HepG2 (cell line): ENCODE results near the gene PPP1R9B. TPM values are rescaled to one million over a fixed set of nuclear protein-coding genes. Genes with fewer than 3 reads are reported as not detected.

Experiments used
- ARNT ChIP-seq: fragments of 450-650 bp; IDR thresholded peaks from 2 replicates; pipeline ENCODE4 v1.6.1; 2017
- CCDC6 ChIP-seq: sonication (generic); formaldehyde crosslinking; IDR thresholded peaks from 2 replicates; pipeline ENCODE4 v1.8.1; 2022; ENCODE audit warnings: mild to moderate bottlenecking, missing genetic modification reagents, moderate library complexity
- CREB3 ChIP-seq: sonication (generic); formaldehyde crosslinking; IDR thresholded peaks from 2 replicates; pipeline ENCODE4 v1.5.0; 2020; ENCODE audit warnings: missing genetic modification reagents
- DMAP1 ChIP-seq: IDR thresholded peaks from 2 replicates; pipeline ENCODE4 v1.6.1; 2016
- ELF3 ChIP-seq: IDR thresholded peaks from 2 replicates; pipeline ENCODE4 v1.6.1; 2016; ENCODE audit warnings: missing genetic modification reagents, missing compliant biosample characterization
- HDAC1 ChIP-seq: sonication (generic); formaldehyde crosslinking; IDR thresholded peaks from 2 replicates; pipeline ENCODE4 v1.5.1; 2020; ENCODE audit warnings: mild to moderate bottlenecking, missing genetic modification reagents
- HMGXB4 ChIP-seq, 2 experiments: sonication (generic) in 1 of 2; formaldehyde crosslinking in 1 of 2; IDR thresholded peaks; 2 replicates each; pipeline versions ENCODE4 v1.4.0 to v1.6.1; 2018 to 2020; ENCODE audit warnings: missing genetic modification reagents in 2 of 2, borderline replicate concordance in 1 of 2, low read depth in 1 of 2, mild to moderate bottlenecking in 1 of 2, missing biosample characterization in 1 of 2
- MTERF4 ChIP-seq: sonication (generic); formaldehyde crosslinking; IDR thresholded peaks from 2 replicates; pipeline ENCODE4 v1.8.0; 2023; ENCODE audit warnings: mild to moderate bottlenecking, missing genetic modification reagents
- TFE3 ChIP-seq: IDR thresholded peaks from 2 replicates; pipeline ENCODE4 v1.6.1; 2016
- ZBTB10 ChIP-seq: sonication (generic); formaldehyde crosslinking; IDR thresholded peaks from 2 replicates; pipeline ENCODE4 v1.4.0; 2020; ENCODE audit warnings: missing genetic modification reagents, borderline replicate concordance
- ZMYM2 ChIP-seq: sonication (generic); formaldehyde crosslinking; IDR thresholded peaks from 2 replicates; pipeline ENCODE4 v1.8.0; 2022; ENCODE audit warnings: mild to moderate bottlenecking, missing genetic modification reagents
- ZNF121 ChIP-seq: sonication (generic); formaldehyde crosslinking; IDR thresholded peaks from 2 replicates; pipeline ENCODE4 v1.5.0; 2020; ENCODE audit warnings: mild to moderate bottlenecking, missing genetic modification reagents
- ZNF232 ChIP-seq: sonication (generic); formaldehyde crosslinking; IDR thresholded peaks from 2 replicates; pipeline ENCODE4 v1.4.0; 2020; ENCODE audit warnings: missing genetic modification reagents, borderline replicate concordance
- ZNF264 ChIP-seq: sonication (generic); formaldehyde crosslinking; IDR thresholded peaks from 2 replicates; pipeline ENCODE4 v1.4.0; 2020; ENCODE audit warnings: missing genetic modification reagents
- ZNF432 ChIP-seq: sonication (generic); formaldehyde crosslinking; IDR thresholded peaks from 2 replicates; pipeline ENCODE4 v1.5.0; 2020; ENCODE audit warnings: missing genetic modification reagents, mild to moderate bottlenecking, borderline replicate concordance
- ZNF547 ChIP-seq: sonication (generic); formaldehyde crosslinking; IDR thresholded peaks from 2 replicates; pipeline ENCODE4 v1.5.1; 2020; ENCODE audit warnings: mild to moderate bottlenecking, missing genetic modification reagents
- ZNF552 ChIP-seq: sonication (generic); formaldehyde crosslinking; IDR thresholded peaks from 2 replicates; pipeline ENCODE4 v1.9.0; 2022; ENCODE audit warnings: missing genetic modification reagents, mild to moderate bottlenecking, borderline replicate concordance
- ZNF7 ChIP-seq: IDR thresholded peaks from 2 replicates; pipeline ENCODE4 v1.6.1; 2016; ENCODE audit warnings: missing biosample characterization, missing genetic modification reagents
- ZNF713 ChIP-seq: sonication (generic); formaldehyde crosslinking; IDR thresholded peaks from 2 replicates; pipeline ENCODE4 v1.4.0; 2020; ENCODE audit warnings: mild to moderate bottlenecking, missing genetic modification reagents
- ZNF75D ChIP-seq: sonication (generic); formaldehyde crosslinking; IDR thresholded peaks from 2 replicates; pipeline ENCODE4 v1.8.1; 2023; ENCODE audit warnings: missing genetic modification reagents, mild to moderate bottlenecking, borderline replicate concordance
- ZNF781 ChIP-seq: sonication (generic); formaldehyde crosslinking; IDR thresholded peaks from 2 replicates; pipeline ENCODE4 v1.5.1; 2020; ENCODE audit warnings: borderline replicate concordance, mild to moderate bottlenecking, missing genetic modification reagents; ENCODE audit errors: not compliant biosample characterization
- ZNF891 ChIP-seq: sonication (generic); formaldehyde crosslinking; IDR thresholded peaks from 2 replicates; pipeline ENCODE4 v1.5.0; 2020; ENCODE audit warnings: mild to moderate bottlenecking, missing genetic modification reagents
- polyA plus RNA-seq, 8 experiments: library from polyadenylated mRNA; depleted of rRNA in 3 of 8; stranded (reverse) in 7 of 8; unstranded in 1 of 8; fragments of >200 nt; fragmentation: Illumina TruSeq in 4 of 8; extraction: Trizol in 4 of 8; gene quantifications; 2 replicates each; pipeline versions ENCODE4 v1.2.1 to v1.2.3, GENCODE V29; 2011 to 2016; ENCODE audit warnings: low read depth in 4 of 8, missing spikeins in 1 of 8, mixed read lengths in 1 of 8; ENCODE audit not compliant: insufficient read depth in 1 of 8
- total RNA-seq, 5 experiments: library from RNA; depleted of rRNA; stranded (reverse); fragments of >200 nt; fragmentation: Illumina TruSeq; extraction: Trizol; gene quantifications; 2 replicates each; pipeline ENCODE4 v1.2.3, GENCODE V29; 2016; ENCODE audit warnings: low read depth in 1 of 5

Gene PPP1R9B
- total and polyA plus RNA-seq, 2 of the 13 experiments (the other 11 are each of a cell fraction or from before 2014, with no cell fraction given): 9.4 to 15.8 TPM

GRCh38 chr17:50148226-50149090 is 2.0 kb downstream of the PPP1R9B start (continued):
- no peak for TF ChIP-seq ZNF432 (CRISPR knock-in tag)
- no peak for TF ChIP-seq TFE3 (CRISPR knock-in tag)
- no peak for TF ChIP-seq CREB3 (CRISPR knock-in tag)
- TF ChIP-seq ZNF75D (CRISPR knock-in tag): no peak
- 0 out of 2 replicates have a peak, but pooled peaks have one; percentile 10 for TF ChIP-seq ZNF891 (CRISPR knock-in tag)
- TF ChIP-seq ZNF121 (CRISPR knock-in tag): no peak
- no peak for TF ChIP-seq ZNF781 (CRISPR knock-in tag)
- TF ChIP-seq MTERF4 (CRISPR knock-in tag): no peak
- no peak for TF ChIP-seq ZBTB10 (CRISPR knock-in tag)
- TF ChIP-seq ZNF552 (CRISPR knock-in tag): 0 out of 2 replicates have a peak, but pooled peaks have one; percentile 38
- no peak for TF ChIP-seq HDAC1 (CRISPR knock-in tag)
- no peak; the same call in 1 of the 2 replicates for TF ChIP-seq ZNF547 (CRISPR knock-in tag)
- no peak for TF ChIP-seq ZMYM2 (CRISPR knock-in tag)
- TF ChIP-seq HMGXB4 (CRISPR knock-in tag; IDR thresholded peaks at IDR 0.05; ENCODE audit: borderline replicate concordance in 1 of 2, low read depth in 1 of 2): no peak
- no peak for TF ChIP-seq ZNF264 (CRISPR knock-in tag)
- TF ChIP-seq CCDC6 (CRISPR knock-in tag): no peak
- no peak for TF ChIP-seq ELF3 (CRISPR knock-in tag)
- no peak for TF ChIP-seq ZNF713
- TF ChIP-seq ARNT: no peak
- TF ChIP-seq ZNF7 (CRISPR knock-in tag): no peak
- TF ChIP-seq ZNF232 (CRISPR knock-in tag): no peak
- no peak for TF ChIP-seq DMAP1 (CRISPR knock-in tag)
